Osteocyte (in vitro differentiated cells): Measurements from ENCODE around the gene CHL1. TPM values are rescaled to one million over a fixed set of nuclear protein-coding genes. Genes with fewer than 3 reads are reported as not detected.

ENCODE experiments used
- DNase-seq: peaks from one replicate; pipeline ENCODE4 v3.0.0; 2021; ENCODE audit warnings: mixed read lengths; ENCODE audit not compliant: unreplicated experiment; ENCODE audit errors: extremely low spot score
- H3K27ac Mint-ChIP-seq: one replicate; pipeline ENCODE4 v1.8.0; 2021; ENCODE audit warnings: mild to moderate bottlenecking, mixed read lengths; ENCODE audit not compliant: unreplicated experiment
- H3K27me3 Mint-ChIP-seq: one replicate; pipeline ENCODE4 v1.8.0; 2021; ENCODE audit warnings: mixed read lengths; ENCODE audit not compliant: unreplicated experiment
- H3K36me3 Mint-ChIP-seq: one replicate; pipeline ENCODE4 v1.8.0; 2021; ENCODE audit warnings: mixed read lengths; ENCODE audit not compliant: unreplicated experiment
- H3K4me1 Mint-ChIP-seq: one replicate; pipeline ENCODE4 v1.8.0; 2021; ENCODE audit warnings: mixed read lengths; ENCODE audit not compliant: unreplicated experiment
- H3K4me3 Mint-ChIP-seq: one replicate; pipeline ENCODE4 v1.8.0; 2021; ENCODE audit warnings: mild to moderate bottlenecking, moderate library complexity, mixed read lengths; ENCODE audit not compliant: unreplicated experiment
- H3K9me3 Mint-ChIP-seq: one replicate; pipeline ENCODE4 v1.8.0; 2021; ENCODE audit warnings: mixed read lengths; ENCODE audit not compliant: unreplicated experiment
- CTCF ChIP-seq: fragments of 200-600 bp; sonication (generic); IDR thresholded peaks from 2 replicates; pipeline ENCODE4 v1.5.0; 2021; ENCODE audit warnings: antibody characterized with exemption, mild to moderate bottlenecking, moderate library complexity
- total RNA-seq: library from RNA; stranded (reverse); gene quantifications from 2 replicates; pipeline ENCODE4 v1.2.1, GENCODE V29; 2021

CHL1 gene
- total RNA-seq, 1 donor from 2014 or later: not detected

- no peaks in the 10 kb centered on the region for H3K27me3 Mint-ChIP-seq
- no peak overlapping the region for H3K27ac Mint-ChIP-seq
- no peak for TF ChIP-seq CTCF
- H3K4me1 Mint-ChIP-seq: no peaks in the 10 kb centered on the region
- peaks cover 11% of the 10 kb centered on the region for H3K9me3 Mint-ChIP-seq
- H3K36me3 Mint-ChIP-seq: no peaks in the 10 kb centered on the region
- DNase-seq: no peak
- no peak overlapping the region for H3K4me3 Mint-ChIP-seq
Observed at GRCh38 chr3:297585-297984, 101.0 kb downstream of the CHL1 start.

GRCh38 chr3:299590-300301 lies 103.2 kb downstream of the CHL1 start:
- H3K36me3 Mint-ChIP-seq: no peaks in the 10 kb centered on the region
- DNase-seq: no peak
- peaks cover 15% of the 10 kb centered on the region for H3K9me3 Mint-ChIP-seq
- TF ChIP-seq CTCF: no peak
- H3K4me1 Mint-ChIP-seq: no peaks in the 10 kb centered on the region
- H3K27me3 Mint-ChIP-seq: no peaks in the 10 kb centered on the region
- no peak overlapping the region for H3K27ac Mint-ChIP-seq
- no peak overlapping the region for H3K4me3 Mint-ChIP-seq

GRCh38 chr3:307182-307581 lies 110.6 kb downstream of the CHL1 start:
- TF ChIP-seq CTCF: no peak
- H3K27ac Mint-ChIP-seq: no peak overlapping the region
- no peaks in the 10 kb centered on the region for H3K36me3 Mint-ChIP-seq
- H3K27me3 Mint-ChIP-seq: no peaks in the 10 kb centered on the region
- no peak overlapping the region for H3K4me3 Mint-ChIP-seq
- peaks cover 4% of the 10 kb centered on the region for H3K9me3 Mint-ChIP-seq
- H3K4me1 Mint-ChIP-seq: no peaks in the 10 kb centered on the region
- no peak for DNase-seq

GRCh38 chr3:308597-309321 lies 112.2 kb downstream of the CHL1 start:
- Mint-ChIP-seq H3K36me3 (no peaks in the 10 kb centered on the region), H3K27ac (no peak overlapping the region), H3K4me3 (no peak overlapping the region), H3K9me3 (peaks cover under 1% of the 10 kb centered on the region), H3K27me3 (no peaks in the 10 kb centered on the region), H3K4me1 (no peaks in the 10 kb centered on the region)
- DNase-seq: peak; percentile 84
- TF ChIP-seq CTCF: no peak

- no peak for TF ChIP-seq CTCF
- no peak overlapping the region for H3K27ac Mint-ChIP-seq
- DNase-seq: no peak
- no peaks in the 10 kb centered on the region for H3K27me3 Mint-ChIP-seq
- no peak overlapping the region for H3K4me3 Mint-ChIP-seq
- no peaks in the 10 kb centered on the region for H3K9me3 Mint-ChIP-seq
- no peaks in the 10 kb centered on the region for H3K4me1 Mint-ChIP-seq
- no peaks in the 10 kb centered on the region for H3K36me3 Mint-ChIP-seq
Observed at GRCh38 chr3:312160-312733, 115.7 kb downstream of the CHL1 start.
